Cardiac fibroblast (primary cell): ENCODE data around the gene KIAA1191.

ENCODE experiments used
- DNase-seq, 2 donors: peaks; one replicate each; pipeline versions ENCODE4 v3.0.0 to v3.0.0-alpha.2; 2010; ENCODE audit warnings: low read depth in 2 of 2
- H3K4me3 ChIP-seq, 2 donors: replicated peaks in 1 of 2; 1 replicate in 1 of 2; 2 replicates in 1 of 2; pipeline ENCODE4 v1.5.1; 2011; ENCODE audit warnings: low read depth in 2 of 2, low read length in 2 of 2, mild to moderate bottlenecking in 2 of 2, moderate library complexity in 1 of 2
- TF ChIP-seq, protein P1 (sequence below): IDR thresholded peaks from one replicate; pipeline ENCODE4 v1.5.1; 2011; ENCODE audit warnings: low read depth, mild to moderate bottlenecking, low read length, inconsistent platforms

KIAA1191 gene

DNA sequence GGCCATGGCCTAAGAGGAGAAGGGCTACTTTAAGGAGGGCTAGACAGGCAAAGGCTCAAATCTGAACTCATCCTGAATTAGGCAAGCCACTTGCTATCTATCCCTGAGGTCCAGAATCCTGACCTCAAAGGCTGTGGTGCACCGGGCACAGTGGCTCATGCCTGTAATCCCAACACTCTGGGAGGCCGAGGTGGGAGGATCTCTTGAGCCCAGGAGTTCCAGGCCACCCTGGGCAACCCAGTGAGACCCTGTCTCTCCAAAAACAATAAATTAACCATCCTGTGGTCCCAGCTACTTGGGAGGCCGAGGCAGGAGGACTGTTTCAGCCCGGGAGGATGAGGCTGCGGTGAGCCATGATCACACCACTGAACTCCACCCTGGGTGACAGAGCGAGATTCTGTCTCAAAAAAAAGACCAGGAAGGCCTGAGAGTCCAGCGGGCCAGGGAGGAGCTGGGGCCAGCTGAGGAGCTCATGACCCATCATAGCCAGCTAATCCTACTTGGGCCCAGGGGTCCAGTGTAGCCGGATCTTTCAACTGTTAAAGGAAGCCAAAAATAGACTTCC is 22.9 kb upstream of the KIAA1191 start:
- TF ChIP-seq, protein P1, sequence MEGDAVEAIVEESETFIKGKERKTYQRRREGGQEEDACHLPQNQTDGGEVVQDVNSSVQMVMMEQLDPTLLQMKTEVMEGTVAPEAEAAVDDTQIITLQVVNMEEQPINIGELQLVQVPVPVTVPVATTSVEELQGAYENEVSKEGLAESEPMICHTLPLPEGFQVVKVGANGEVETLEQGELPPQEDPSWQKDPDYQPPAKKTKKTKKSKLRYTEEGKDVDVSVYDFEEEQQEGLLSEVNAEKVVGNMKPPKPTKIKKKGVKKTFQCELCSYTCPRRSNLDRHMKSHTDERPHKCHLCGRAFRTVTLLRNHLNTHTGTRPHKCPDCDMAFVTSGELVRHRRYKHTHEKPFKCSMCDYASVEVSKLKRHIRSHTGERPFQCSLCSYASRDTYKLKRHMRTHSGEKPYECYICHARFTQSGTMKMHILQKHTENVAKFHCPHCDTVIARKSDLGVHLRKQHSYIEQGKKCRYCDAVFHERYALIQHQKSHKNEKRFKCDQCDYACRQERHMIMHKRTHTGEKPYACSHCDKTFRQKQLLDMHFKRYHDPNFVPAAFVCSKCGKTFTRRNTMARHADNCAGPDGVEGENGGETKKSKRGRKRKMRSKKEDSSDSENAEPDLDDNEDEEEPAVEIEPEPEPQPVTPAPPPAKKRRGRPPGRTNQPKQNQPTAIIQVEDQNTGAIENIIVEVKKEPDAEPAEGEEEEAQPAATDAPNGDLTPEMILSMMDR, result no peak
- H3K4me3 ChIP-seq, result no peak overlapping the region
- no peak for DNase-seq

GRCh38 chr5:176383961-176384360 is 22.4 kb upstream of the KIAA1191 start:
- no peak overlapping the region for H3K4me3 ChIP-seq
- no peak for DNase-seq
- TF ChIP-seq, protein P1, result no peak

DNA sequence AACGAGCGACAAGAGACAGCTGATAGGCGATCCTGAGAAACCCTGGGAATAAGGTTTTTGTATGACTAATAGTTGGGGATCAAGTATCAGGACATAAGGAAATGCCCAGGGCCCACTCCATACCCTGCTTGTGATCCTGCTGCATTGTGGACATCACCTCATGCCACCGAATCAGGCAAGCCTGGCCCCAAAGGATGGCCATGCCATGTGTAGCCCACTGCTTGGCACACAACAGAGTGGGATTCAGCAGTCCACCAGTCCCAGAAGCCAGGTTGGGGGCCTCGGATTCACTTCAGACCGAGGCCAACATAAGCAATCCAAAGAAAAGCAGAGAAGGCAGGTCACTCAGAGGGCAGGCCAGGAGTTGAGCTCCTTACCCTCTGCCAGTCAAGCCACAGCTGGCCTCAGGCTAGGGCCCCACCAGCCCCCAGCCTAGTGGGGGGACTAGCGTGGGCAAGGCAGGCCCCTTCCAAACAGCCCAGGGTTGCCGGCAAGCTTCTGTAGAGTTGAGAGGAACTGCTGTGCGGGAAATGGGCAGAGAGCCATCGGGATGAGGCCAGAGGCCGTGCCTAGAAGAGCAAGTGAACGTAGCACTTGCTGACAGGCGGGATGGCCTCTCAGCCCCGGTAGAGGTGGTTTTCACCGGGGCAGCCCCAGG is 21.8 kb upstream of the KIAA1191 start:
- H3K4me3 ChIP-seq, result no peak overlapping the region
- no peak for DNase-seq
- TF ChIP-seq, protein P1, result no peak

DNA sequence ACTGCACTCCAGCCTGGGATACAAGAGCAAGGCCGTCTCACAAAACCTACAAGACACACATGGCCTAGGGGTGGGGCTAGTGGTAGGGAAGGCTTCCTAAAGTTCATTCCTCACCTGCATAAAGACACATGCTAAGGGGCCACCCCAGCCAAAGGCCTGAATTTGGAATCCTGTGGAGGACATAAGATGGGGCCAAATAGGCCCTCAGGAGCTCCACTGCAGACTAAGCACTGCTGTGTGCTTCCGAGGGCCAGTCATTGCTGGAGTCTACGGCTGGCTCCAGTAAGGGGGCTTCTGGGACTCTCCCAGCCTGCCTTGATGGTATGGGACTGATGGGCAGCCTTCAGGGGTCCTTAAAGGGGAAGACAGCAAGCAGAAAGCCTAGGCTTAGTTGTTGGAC is 21.2 kb upstream of the KIAA1191 start:
- TF ChIP-seq, protein P1, result no peak
- H3K4me3 ChIP-seq, result no peak overlapping the region

GRCh38 chr5:176381979-176382378 is 20.4 kb upstream of the KIAA1191 start:
- no peak overlapping the region for H3K4me3 ChIP-seq
- TF ChIP-seq, protein P1, result no peak
- no peak for DNase-seq

More for the DNA sequence above, 21.2 kb upstream of the KIAA1191 start:
- DNase-seq, result no peak

DNA sequence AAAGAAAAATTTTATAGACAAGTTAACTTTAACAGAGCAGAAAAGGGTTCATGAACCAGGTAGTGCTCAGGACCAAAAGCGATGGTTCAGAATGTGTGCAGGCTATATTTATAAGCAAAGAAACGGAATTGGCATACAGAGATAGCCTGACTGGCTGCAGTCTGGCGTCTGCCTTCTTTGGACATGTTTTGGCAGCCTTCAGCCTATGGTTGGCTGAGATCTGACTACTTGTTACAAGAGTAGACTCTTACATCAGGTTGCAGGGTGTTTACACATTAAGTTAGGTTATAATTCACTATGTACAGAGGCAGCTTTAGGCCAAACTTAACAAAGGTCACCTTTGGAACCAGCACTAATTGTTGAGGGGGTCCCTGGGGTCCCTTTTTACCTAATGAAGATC is 19.9 kb upstream of the KIAA1191 start:
- DNase-seq, result no peak
- TF ChIP-seq, protein P1, result no peak
- no peak overlapping the region for H3K4me3 ChIP-seq
